Transverse colon (tissue), 4 donors: ENCODE results near the gene USP48. TPM values are rescaled to one million over a fixed set of nuclear protein-coding genes. Genes with fewer than 3 reads are reported as not detected.

ENCODE experiments used
- DNase-seq: peaks from one replicate; pipeline ENCODE4 v3.0.0-alpha.2; 2019
- H3K27ac ChIP-seq, 4 donors: fragments of 200-600 bp; sonication (generic); 2 replicates each; pipeline ENCODE4 v1.5.1; 2016 to 2018; ENCODE audit warnings: inconsistent platforms in 4 of 4
- H3K27me3 ChIP-seq: fragments of 200-600 bp; sonication (generic); 2 replicates; pipeline ENCODE4 v1.5.1; 2017; ENCODE audit warnings: inconsistent platforms
- H3K36me3 ChIP-seq, 4 donors: fragments of 200-600 bp; sonication (generic); 2 replicates each; pipeline ENCODE4 v1.5.1; 2017 to 2019; ENCODE audit warnings: inconsistent platforms in 4 of 4
- H3K4me1 ChIP-seq, 4 donors: fragments of 200-600 bp; sonication (generic); 2 replicates each; pipeline ENCODE4 v1.5.1; 2017 to 2020; ENCODE audit warnings: inconsistent platforms in 4 of 4
- H3K4me3 ChIP-seq, 4 donors: fragments of 200-600 bp; sonication (generic); 1 replicate in 1 of 4; 2 replicates in 3 of 4; pipeline versions ENCODE4 v1.5.1 to v1.6.1; 2017 to 2019; ENCODE audit warnings: inconsistent platforms in 4 of 4
- H3K9me3 ChIP-seq, 2 donors: fragments of 200-600 bp; sonication (generic); 2 replicates each; pipeline ENCODE4 v1.5.1; 2017 to 2019; ENCODE audit warnings: inconsistent platforms in 2 of 2
- CTCF ChIP-seq, 5 experiments: fragments of 200-600 bp in 3 of 5; fragments of 450-650 bp in 2 of 5; sonication (generic) in 3 of 5; IDR thresholded peaks; 1 replicate in 2 of 5; 2 replicates in 3 of 5; pipeline ENCODE4 v1.5.1; 2016 to 2017; ENCODE audit warnings: antibody characterized with exemption in 5 of 5, inconsistent platforms in 3 of 5, mild to moderate bottlenecking in 2 of 5, moderate library complexity in 1 of 5
- EP300 ChIP-seq: sonication (generic); formaldehyde crosslinking; IDR thresholded peaks from one replicate; pipeline ENCODE4 v1.6.1; 2017; ENCODE audit warnings: antibody characterized with exemption, low read depth
- POLR2A ChIP-seq: fragments of 450-650 bp; IDR thresholded peaks from one replicate; pipeline ENCODE4 v1.6.1; 2016; ENCODE audit warnings: antibody characterized with exemption, mild to moderate bottlenecking, moderate library complexity
- POLR2AphosphoS5 ChIP-seq, 3 donors: sonication (generic); formaldehyde crosslinking; IDR thresholded peaks; one replicate each; pipeline ENCODE4 v1.6.1; 2016; ENCODE audit warnings: antibody characterized with exemption in 3 of 3
- WGBS, 2 donors: methylation state at CpG; one replicate each; pipeline ENCODE4 v1.1.5; 2018; ENCODE audit warnings: low coverage in 1 of 2; 5-methylcytosine and 5-hydroxymethylcytosine counted together
- in situ Hi-C, 4 donors: fragments of 200-750 bp; cut with MboI; loops; one replicate each; pipeline versions ENCODE4 v1.15.0 to v1.15.1; 2017; ENCODE audit warnings: low sequenced_read_pairs in 3 of 4, low pct_ligation_motif_present in 1 of 4, low pct_unique_long_range_greater_than_20kb in 1 of 4
- intact Hi-C: fragments of 100-400 bp; cut with DNase I; formaldehyde crosslinking; loops from one replicate; pipeline ENCODE4 v1.15.1; 2023; ENCODE audit warnings: low total_unique reads
- total RNA-seq, 4 donors: library from RNA; depleted of rRNA; stranded (reverse); fragments of >200 nt; gene quantifications; one replicate each; pipeline ENCODE4 v1.1.0, GENCODE V29; 2016

Gene USP48
- total RNA-seq, 4 donors from 2014 or later: 48.4 to 87.3 (median 51.4) TPM

- H3K4me3 ChIP-seq: no peak overlapping the region
- WGBS, 2 donors: 97% methylated on average over 2 of the region's 2 CpGs; no CpG with 5 or more reads in 1 of the 2 donors
- no peaks in the 10 kb centered on the region for H3K9me3 ChIP-seq
- peaks cover 4% of the 10 kb centered on the region for H3K27me3 ChIP-seq
- H3K36me3 ChIP-seq: no peaks in the 10 kb centered on the region
- TF ChIP-seq CTCF (IDR thresholded peaks at IDR 0.05) (no peak), EP300 (no peak), POLR2A (no peak), POLR2AphosphoS5 (IDR thresholded peaks at IDR 0.05) (no peak)
- intact Hi-C loops: loop anchor here (10.0 kb wide), 1 partner anchor 126 kb away; no protein-coding TSS in a partner anchor
- peaks cover 0 to 6% (median 0%) of the 10 kb centered on the region in 4 donors for H3K4me1 ChIP-seq
- in situ Hi-C loops: no loop called here
- no peak for DNase-seq
- H3K27ac ChIP-seq: no peak overlapping the region
Observed at GRCh38 chr1:21641076-21641475, 141.9 kb downstream of the USP48 start.

- DNase-seq: no peak
- peaks cover 4% of the 10 kb centered on the region for H3K27me3 ChIP-seq
- TF ChIP-seq EP300: no peak
- TF ChIP-seq POLR2A: no peak
- TF ChIP-seq CTCF (IDR thresholded peaks at IDR 0.05): no peak
- no peak for TF ChIP-seq POLR2AphosphoS5 (IDR thresholded peaks at IDR 0.05)
- no peak overlapping the region for H3K4me3 ChIP-seq
- peaks cover 0 to 6% (median 0%) of the 10 kb centered on the region in 4 donors for H3K4me1 ChIP-seq
- H3K9me3 ChIP-seq: no peaks in the 10 kb centered on the region
- H3K27ac ChIP-seq: no peak overlapping the region
- intact Hi-C loops: loop anchor here (10.0 kb wide), 1 partner anchor 126 kb away; no protein-coding TSS in a partner anchor
- 88 to 96% methylated on average over 4 to 6 of the region's 6 CpGs for WGBS, 2 donors
- no peaks in the 10 kb centered on the region for H3K36me3 ChIP-seq
- in situ Hi-C loops: no loop called here
Observed at GRCh38 chr1:21640653-21641052, 142.3 kb downstream of the USP48 start.

GRCh38 chr1:21639594-21640041 is 143.3 kb downstream of the USP48 start:
- Histone ChIP-seq H3K27ac (peak overlapping the region in 3 of 4 donors; percentile 1 to 51 (median 36)), H3K9me3 (no peaks in the 10 kb centered on the region), H3K4me1 (peaks cover 0 to 6% (median 0%) of the 10 kb centered on the region in 4 donors), H3K27me3 (peaks cover 4% of the 10 kb centered on the region), H3K4me3 (no peak overlapping the region), H3K36me3 (no peaks in the 10 kb centered on the region)
- TF ChIP-seq EP300 (no peak), POLR2A (no peak), CTCF (IDR thresholded peaks at IDR 0.05) (no peak), POLR2AphosphoS5 (IDR thresholded peaks at IDR 0.05) (no peak)
- 39% methylated on average over 24 of the region's 24 CpGs; no CpG with 5 or more reads in 1 of the 2 donors for WGBS, 2 donors
- in situ Hi-C loops: no loop called here
- intact Hi-C loops: loop anchor here (10.0 kb wide), 1 partner anchor 125 kb away; no protein-coding TSS in a partner anchor
- no peak for DNase-seq

GRCh38 chr1:21638531-21639341 is 144.2 kb downstream of the USP48 start:
- Histone ChIP-seq H3K36me3 (no peaks in the 10 kb centered on the region), H3K27ac (peak overlapping the region in 3 of 4 donors; percentile 1 to 51 (median 36)), H3K4me1 (peaks cover 0 to 6% (median 1%) of the 10 kb centered on the region in 4 donors), H3K4me3 (no peak overlapping the region), H3K27me3 (peaks cover 4% of the 10 kb centered on the region), H3K9me3 (no peaks in the 10 kb centered on the region)
- 25 to 40% methylated on average over 2 to 10 of the region's 10 CpGs for WGBS, 2 donors
- no peak for DNase-seq
- TF ChIP-seq EP300: no peak
- TF ChIP-seq POLR2A: no peak
- no peak for TF ChIP-seq POLR2AphosphoS5 (IDR thresholded peaks at IDR 0.05)
- TF ChIP-seq CTCF (IDR thresholded peaks at IDR 0.05): no peak
- in situ Hi-C loops (no loop called here), intact Hi-C loops (no loop called here)
